ENCODE data around the gene MSI2. TPM values are rescaled to one million over a fixed set of nuclear protein-coding genes. Genes with fewer than 3 reads are reported as not detected.

The MSI2 gene
- total RNA-seq, 4 donors from 2014 or later, result 19.7 to 35.8 (median 22.4) TPM

- Histone ChIP-seq H3K27ac (no peak overlapping the region), H3K27me3 (no peaks in the 10 kb centered on the region), H3K4me3 (no peak overlapping the region), H3K9me3 (no peaks in the 10 kb centered on the region), H3K36me3 (peaks cover under 1% of the 10 kb centered on the region), H3K4me1 (peaks cover 12% of the 10 kb centered on the region)
- DNase-seq (ENCODE audit: low spot score in 2 of 2), result no peak
- 76% methylated on average over 5 of the region's 5 CpGs for WGBS
- no peak for TF ChIP-seq CTCF (IDR thresholded peaks at IDR 0.05)
- no peak for TF ChIP-seq POLR2AphosphoS5 (IDR thresholded peaks at IDR 0.05)
- TF ChIP-seq EP300 (IDR thresholded peaks at IDR 0.05), result no peak
- TF ChIP-seq POLR2A (IDR thresholded peaks at IDR 0.05), result no peak
Measured at GRCh38 chr17:57352665-57353175, 96.4 kb downstream of the MSI2 start.

GRCh38 chr17:57354673-57355072 lies 98.3 kb downstream of the MSI2 start:
- peaks cover 12% of the 10 kb centered on the region for H3K4me1 ChIP-seq
- TF ChIP-seq CTCF (IDR thresholded peaks at IDR 0.05) (no peak), EP300 (IDR thresholded peaks at IDR 0.05) (no peak), POLR2AphosphoS5 (IDR thresholded peaks at IDR 0.05) (no peak), POLR2A (IDR thresholded peaks at IDR 0.05) (no peak)
- no peak overlapping the region for H3K27ac ChIP-seq
- no peaks in the 10 kb centered on the region for H3K27me3 ChIP-seq
- H3K9me3 ChIP-seq, result no peaks in the 10 kb centered on the region
- H3K36me3 ChIP-seq, result no peaks in the 10 kb centered on the region
- WGBS, result 97% methylated on average over 2 of the region's 2 CpGs
- no peak overlapping the region for H3K4me3 ChIP-seq
- no peak for DNase-seq (ENCODE audit: low spot score in 2 of 2)

- WGBS, result 88% methylated on average over 6 of the region's 6 CpGs
- no peak overlapping the region for H3K27ac ChIP-seq
Measured at GRCh38 chr17:57355090-57355859, 99.0 kb downstream of the MSI2 start.

GRCh38 chr17:57356153-57356718 lies 99.9 kb downstream of the MSI2 start:
- H3K27me3 ChIP-seq, result no peaks in the 10 kb centered on the region
- TF ChIP-seq EP300 (IDR thresholded peaks at IDR 0.05) (no peak), POLR2A (IDR thresholded peaks at IDR 0.05) (no peak), POLR2AphosphoS5 (IDR thresholded peaks at IDR 0.05) (no peak), CTCF (IDR thresholded peaks at IDR 0.05) (no peak)
- WGBS, result 76% methylated on average over 6 of the region's 6 CpGs
- no peak overlapping the region for H3K4me3 ChIP-seq
- H3K9me3 ChIP-seq, result no peaks in the 10 kb centered on the region
- no peak for DNase-seq (ENCODE audit: low spot score in 2 of 2)
- H3K4me1 ChIP-seq, result peaks cover 12% of the 10 kb centered on the region
- no peak overlapping the region for H3K27ac ChIP-seq
- no peaks in the 10 kb centered on the region for H3K36me3 ChIP-seq

More at GRCh38 chr17:57355090-57355859, 99.0 kb downstream of the MSI2 start:
- peak in 1 of 2 donors; percentile 37 for DNase-seq (ENCODE audit: low spot score in 2 of 2)
- H3K9me3 ChIP-seq, result no peaks in the 10 kb centered on the region
- no peaks in the 10 kb centered on the region for H3K27me3 ChIP-seq
- TF ChIP-seq EP300 (IDR thresholded peaks at IDR 0.05) (no peak), POLR2A (IDR thresholded peaks at IDR 0.05) (no peak), CTCF (IDR thresholded peaks at IDR 0.05) (no peak), POLR2AphosphoS5 (IDR thresholded peaks at IDR 0.05) (no peak)
- peaks cover 12% of the 10 kb centered on the region for H3K4me1 ChIP-seq
- H3K4me3 ChIP-seq, result no peak overlapping the region
- H3K36me3 ChIP-seq, result no peaks in the 10 kb centered on the region

GRCh38 chr17:57356719-57357391 lies 100.5 kb downstream of the MSI2 start:
- no peak overlapping the region for H3K4me3 ChIP-seq
- no peak for DNase-seq (ENCODE audit: low spot score in 2 of 2)
- TF ChIP-seq POLR2A (IDR thresholded peaks at IDR 0.05) (no peak), EP300 (IDR thresholded peaks at IDR 0.05) (no peak)
- peak overlapping the region; percentile 12 for H3K27ac ChIP-seq
- 80% methylated on average over 16 of the region's 16 CpGs for WGBS
- H3K27me3 ChIP-seq, result no peaks in the 10 kb centered on the region
- peaks cover 12% of the 10 kb centered on the region for H3K4me1 ChIP-seq
- H3K36me3 ChIP-seq, result no peaks in the 10 kb centered on the region
- H3K9me3 ChIP-seq, result no peaks in the 10 kb centered on the region

Data from suprapubic skin (tissue), 4 donors.